Right lobe of liver (tissue), 6 donors: ENCODE results near the gene ARHGEF18. TPM values are rescaled to one million over a fixed set of nuclear protein-coding genes. Genes with fewer than 3 reads are reported as not detected.
A peak's percentile ranks its signal among the peaks of the same experiment; 100 is the strongest.

Experiments
- ATAC-seq, 4 donors: fragments of 200-7000 bp; cut with Tn5 transposase; one replicate each; pipeline ENCODE4 v1.9.1; 2020; ENCODE audit warnings: mild to moderate bottlenecking in 4 of 4, moderate library complexity in 4 of 4
- DNase-seq, 3 donors: peaks; one replicate each; pipeline ENCODE4 v3.0.0-alpha.2; 2020
- H3K27ac ChIP-seq, 3 donors: fragments of 200-600 bp; one replicate each; pipeline ENCODE4 v1.8.0; 2022
- H3K27me3 ChIP-seq, 2 donors: fragments of 200-600 bp; one replicate each; pipeline ENCODE4 v1.8.0; 2022
- H3K36me3 ChIP-seq, 4 donors: fragments of 200-600 bp; sonication (generic) in 1 of 4; one replicate each; pipeline versions ENCODE4 v1.5.1 to v1.8.0; 2017 to 2022; ENCODE audit warnings: control low read depth in 1 of 4
- H3K4me1 ChIP-seq, 4 donors: fragments of 200-600 bp; sonication (generic) in 1 of 4; one replicate each; pipeline versions ENCODE4 v1.5.1 to v1.8.0; 2017 to 2022; ENCODE audit warnings: control low read depth in 1 of 4
- H3K4me3 ChIP-seq, 3 donors: fragments of 200-600 bp; one replicate each; pipeline ENCODE4 v1.8.0; 2022
- H3K9me3 ChIP-seq, 4 donors: fragments of 200-600 bp; sonication (generic) in 1 of 4; one replicate each; pipeline versions ENCODE4 v1.5.1 to v1.8.0; 2017 to 2022; ENCODE audit warnings: control low read depth in 1 of 4
- POLR2A ChIP-seq: fragments of 450-650 bp; IDR thresholded peaks from one replicate; pipeline ENCODE4 v1.6.1; 2017; ENCODE audit warnings: antibody characterized with exemption, mild to moderate bottlenecking
- WGBS: methylation state at CpG from one replicate; pipeline ENCODE4 v1.1.6; 2018; ENCODE audit warnings: low coverage, low lambda C conversion rate; ENCODE audit not compliant: insufficient coverage; ENCODE audit errors: missing lambda C conversion rate; 5-methylcytosine and 5-hydroxymethylcytosine counted together
- intact Hi-C, 2 donors: fragments of 100-400 bp; cut with DNase I; formaldehyde crosslinking; loops; one replicate each; pipeline versions ENCODE4 v1.11.2 to v1.14.1; 2022
- total RNA-seq, 6 experiments: library from RNA; depleted of rRNA in 2 of 6; stranded (reverse); fragments of >200 nt in 2 of 6; fragmentation: NEBNext Ultra II Directional in 3 of 6; extraction: Animal tissue kit (Norgen Biotek cat#: 25700) in 3 of 6; gene quantifications; one replicate each; pipeline versions ENCODE4 v1.1.0 to v1.2.4, GENCODE V29; 2016 to 2023
- TF ChIP-seq, protein P1 (sequence below), 4 donors: fragments of 200-600 bp in 3 of 4; fragments of 450-650 bp in 1 of 4; IDR thresholded peaks; one replicate each; pipeline versions ENCODE4 v1.5.1 to v1.8.0; 2016 to 2022; ENCODE audit warnings: antibody characterized with exemption in 4 of 4, mild to moderate bottlenecking in 2 of 4
- donor health status: DM: no; HTN: yes; CAD: no.
- donor health status: DM: no; HTN: no; CAD: no.
- donor health status: DM: no; HTN: no; CAD: no.
- donor health status: DM: no; HTN: yes; CAD: no.
- donor health status: DM: no; HTN: yes; CAD: no.

Gene ARHGEF18
- total RNA-seq, 6 experiments from 2014 or later: 15.1 to 19.2 (median 17.7) TPM

DNA sequence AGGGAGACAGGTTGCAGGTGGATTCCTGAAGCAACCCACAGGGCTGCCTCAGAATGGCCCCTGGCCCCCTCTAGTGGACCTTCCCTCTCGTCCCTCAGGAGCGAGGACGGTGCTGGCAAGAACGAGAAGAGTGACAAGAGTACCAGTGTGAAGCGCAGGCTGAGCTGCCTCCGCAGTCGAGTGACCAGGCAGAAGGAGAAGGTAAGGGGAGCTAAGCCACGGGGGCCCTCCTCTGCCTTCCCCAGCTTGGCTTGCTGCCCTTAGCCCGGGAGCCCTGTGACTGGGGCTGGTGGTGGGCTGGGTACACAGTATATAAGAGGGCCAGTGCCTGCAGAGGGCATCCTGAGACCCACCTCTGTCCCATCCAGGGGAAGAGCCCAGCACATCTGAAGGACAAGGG, 34.0 kb downstream of the ARHGEF18 start:
- Histone ChIP-seq H3K36me3 (no peaks in the 10 kb centered on the region), H3K27ac (no peak overlapping the region), H3K4me1 (peaks cover 0 to 3% (median 0%) of the 10 kb centered on the region in 4 donors), H3K9me3 (no peaks in the 10 kb centered on the region), H3K4me3 (no peak overlapping the region), H3K27me3 (no peaks in the 10 kb centered on the region)
- intact Hi-C loops: no loop called here
- TF ChIP-seq POLR2A: no peak
- TF ChIP-seq, protein P1, sequence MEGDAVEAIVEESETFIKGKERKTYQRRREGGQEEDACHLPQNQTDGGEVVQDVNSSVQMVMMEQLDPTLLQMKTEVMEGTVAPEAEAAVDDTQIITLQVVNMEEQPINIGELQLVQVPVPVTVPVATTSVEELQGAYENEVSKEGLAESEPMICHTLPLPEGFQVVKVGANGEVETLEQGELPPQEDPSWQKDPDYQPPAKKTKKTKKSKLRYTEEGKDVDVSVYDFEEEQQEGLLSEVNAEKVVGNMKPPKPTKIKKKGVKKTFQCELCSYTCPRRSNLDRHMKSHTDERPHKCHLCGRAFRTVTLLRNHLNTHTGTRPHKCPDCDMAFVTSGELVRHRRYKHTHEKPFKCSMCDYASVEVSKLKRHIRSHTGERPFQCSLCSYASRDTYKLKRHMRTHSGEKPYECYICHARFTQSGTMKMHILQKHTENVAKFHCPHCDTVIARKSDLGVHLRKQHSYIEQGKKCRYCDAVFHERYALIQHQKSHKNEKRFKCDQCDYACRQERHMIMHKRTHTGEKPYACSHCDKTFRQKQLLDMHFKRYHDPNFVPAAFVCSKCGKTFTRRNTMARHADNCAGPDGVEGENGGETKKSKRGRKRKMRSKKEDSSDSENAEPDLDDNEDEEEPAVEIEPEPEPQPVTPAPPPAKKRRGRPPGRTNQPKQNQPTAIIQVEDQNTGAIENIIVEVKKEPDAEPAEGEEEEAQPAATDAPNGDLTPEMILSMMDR (IDR thresholded peaks at IDR 0.05): no peak
- peak in 1 of 3 donors; percentile 39 for DNase-seq
- 82% methylated on average over 8 of the region's 9 CpGs for WGBS
- ATAC-seq: no peak

DNA sequence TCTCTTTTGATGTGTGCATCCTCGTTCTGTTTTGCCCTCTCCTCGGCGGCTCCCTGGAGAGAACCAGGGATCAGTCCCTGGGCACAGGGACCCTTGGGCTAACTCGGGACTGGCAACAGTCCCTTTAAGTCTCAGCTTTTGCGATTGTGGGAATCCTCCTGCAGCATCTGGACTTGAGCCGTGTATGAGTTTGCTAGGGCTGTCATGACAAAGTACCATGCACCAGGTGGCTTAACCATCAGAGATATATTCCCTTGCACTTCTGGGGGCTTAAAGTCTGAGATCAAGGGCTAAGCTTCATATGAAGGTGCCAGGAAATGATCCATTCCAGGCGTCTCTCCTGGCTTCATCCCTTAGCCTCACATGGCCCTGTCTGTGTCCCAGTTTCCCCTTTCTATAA, 34.5 kb downstream of the ARHGEF18 start:
- WGBS: 75% methylated on average over 4 of the region's 7 CpGs
- TF ChIP-seq, protein P1 (IDR thresholded peaks at IDR 0.05): no peak
- TF ChIP-seq POLR2A: no peak
- Histone ChIP-seq H3K27ac (no peak overlapping the region), H3K27me3 (no peaks in the 10 kb centered on the region), H3K36me3 (no peaks in the 10 kb centered on the region), H3K9me3 (no peaks in the 10 kb centered on the region), H3K4me1 (peaks cover 0 to 9% (median 0%) of the 10 kb centered on the region in 4 donors), H3K4me3 (no peak overlapping the region)
- intact Hi-C loops: no loop called here
- peak in 1 of 3 donors; percentile 18 for DNase-seq
- no peak for ATAC-seq

DNA sequence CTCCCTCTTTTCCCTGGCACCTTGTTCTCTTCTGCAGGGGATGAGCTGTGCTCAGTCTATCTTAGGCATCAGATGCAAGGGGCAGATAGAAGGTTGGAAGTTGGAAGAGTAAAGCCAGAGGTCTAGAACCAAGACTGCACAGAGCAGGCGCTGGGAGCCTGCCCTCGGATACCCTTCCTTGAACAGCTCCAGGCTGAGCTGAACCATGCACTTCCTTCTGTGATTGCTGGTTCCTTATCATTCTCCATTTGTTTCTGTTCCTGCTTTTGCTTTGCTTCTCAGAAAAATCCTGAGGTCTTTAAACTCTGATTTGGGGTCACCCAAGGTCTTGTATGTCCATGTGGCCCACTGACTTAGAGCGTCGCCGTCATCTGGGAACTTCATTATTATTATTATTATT, 36.3 kb downstream of the ARHGEF18 start:
- 61% methylated on average over 5 of the region's 5 CpGs for WGBS
- intact Hi-C loops: no loop called here
- DNase-seq (no peak), ATAC-seq (peak; percentile 48 to 72 (median 57))
- Histone ChIP-seq H3K9me3 (no peaks in the 10 kb centered on the region), H3K4me1 (peaks cover 0 to 10% (median 0%) of the 10 kb centered on the region in 4 donors), H3K36me3 (no peaks in the 10 kb centered on the region), H3K27me3 (no peaks in the 10 kb centered on the region), H3K4me3 (no peak overlapping the region), H3K27ac (no peak overlapping the region)
- no peak for TF ChIP-seq POLR2A
- TF ChIP-seq, protein P1 (IDR thresholded peaks at IDR 0.05): no peak

DNA sequence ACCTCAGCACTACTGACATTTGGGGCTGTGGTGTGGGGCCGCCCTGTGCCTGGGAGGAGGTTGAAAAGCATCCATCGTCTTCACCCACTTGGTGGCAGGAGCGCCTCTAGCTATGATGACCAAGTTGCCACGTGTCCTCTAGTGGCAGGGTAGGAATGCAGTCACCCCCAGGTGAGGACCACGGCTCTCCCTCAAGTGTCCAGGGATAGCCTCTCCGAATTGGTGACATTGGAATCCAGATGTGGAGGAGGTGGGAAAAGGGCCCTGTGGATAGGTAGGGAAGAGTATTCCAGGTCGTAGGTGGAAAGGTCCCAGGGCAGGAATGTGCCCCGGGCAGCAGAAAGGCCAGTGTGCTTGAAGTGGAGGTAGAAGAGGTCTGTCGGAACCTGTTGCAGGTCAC, 37.6 kb downstream of the ARHGEF18 start:
- no peak for TF ChIP-seq POLR2A
- TF ChIP-seq, protein P1 (IDR thresholded peaks at IDR 0.05): no peak
- 47% methylated on average over 7 of the region's 9 CpGs for WGBS
- no peak overlapping the region for H3K27ac ChIP-seq
- H3K36me3 ChIP-seq: no peaks in the 10 kb centered on the region
- H3K4me3 ChIP-seq: no peak overlapping the region
- peak; percentile 37 to 66 (median 44) for ATAC-seq
- no peaks in the 10 kb centered on the region for H3K9me3 ChIP-seq
- no peak for DNase-seq
- intact Hi-C loops: no loop called here
- no peaks in the 10 kb centered on the region for H3K27me3 ChIP-seq
- peaks cover 0 to 10% (median 0%) of the 10 kb centered on the region in 4 donors for H3K4me1 ChIP-seq

DNA sequence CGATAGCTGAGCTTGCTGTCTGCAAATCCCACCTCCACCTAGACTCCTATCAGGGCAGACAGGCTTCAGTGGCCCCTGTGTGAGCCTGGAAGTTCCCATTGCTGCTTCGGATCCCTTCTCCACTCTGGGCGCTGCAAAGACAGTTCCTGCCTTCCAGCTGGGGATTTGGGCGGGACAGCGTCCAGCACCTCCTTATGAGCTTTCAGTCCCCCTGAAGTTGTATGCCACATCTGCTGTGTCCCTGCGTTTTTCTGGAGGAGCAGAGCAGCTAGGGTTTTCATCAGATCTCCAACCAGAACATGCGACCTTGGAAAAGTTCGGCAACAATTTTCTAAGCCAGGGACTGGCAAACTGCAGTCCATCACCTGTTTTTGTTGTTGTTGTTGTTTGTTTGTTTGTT, 38.0 kb downstream of the ARHGEF18 start:
- no peak for TF ChIP-seq POLR2A
- TF ChIP-seq, protein P1 (IDR thresholded peaks at IDR 0.05): no peak
- DNase-seq: no peak
- intact Hi-C loops: no loop called here
- H3K4me3 ChIP-seq: no peak overlapping the region
- no peaks in the 10 kb centered on the region for H3K9me3 ChIP-seq
- no peaks in the 10 kb centered on the region for H3K36me3 ChIP-seq
- 83% methylated on average over 2 of the region's 8 CpGs for WGBS
- ATAC-seq: no peak
- H3K4me1 ChIP-seq: peaks cover 0 to 10% (median 0%) of the 10 kb centered on the region in 4 donors
- H3K27ac ChIP-seq: no peak overlapping the region
- H3K27me3 ChIP-seq: no peaks in the 10 kb centered on the region
